ENCODE data around the gene LRCH4.

GRCh38 chr7:100544967-100545359, 41.0 kb downstream of the LRCH4 start:
- TF ChIP-seq, protein P1, sequence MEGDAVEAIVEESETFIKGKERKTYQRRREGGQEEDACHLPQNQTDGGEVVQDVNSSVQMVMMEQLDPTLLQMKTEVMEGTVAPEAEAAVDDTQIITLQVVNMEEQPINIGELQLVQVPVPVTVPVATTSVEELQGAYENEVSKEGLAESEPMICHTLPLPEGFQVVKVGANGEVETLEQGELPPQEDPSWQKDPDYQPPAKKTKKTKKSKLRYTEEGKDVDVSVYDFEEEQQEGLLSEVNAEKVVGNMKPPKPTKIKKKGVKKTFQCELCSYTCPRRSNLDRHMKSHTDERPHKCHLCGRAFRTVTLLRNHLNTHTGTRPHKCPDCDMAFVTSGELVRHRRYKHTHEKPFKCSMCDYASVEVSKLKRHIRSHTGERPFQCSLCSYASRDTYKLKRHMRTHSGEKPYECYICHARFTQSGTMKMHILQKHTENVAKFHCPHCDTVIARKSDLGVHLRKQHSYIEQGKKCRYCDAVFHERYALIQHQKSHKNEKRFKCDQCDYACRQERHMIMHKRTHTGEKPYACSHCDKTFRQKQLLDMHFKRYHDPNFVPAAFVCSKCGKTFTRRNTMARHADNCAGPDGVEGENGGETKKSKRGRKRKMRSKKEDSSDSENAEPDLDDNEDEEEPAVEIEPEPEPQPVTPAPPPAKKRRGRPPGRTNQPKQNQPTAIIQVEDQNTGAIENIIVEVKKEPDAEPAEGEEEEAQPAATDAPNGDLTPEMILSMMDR (IDR thresholded peaks at IDR 0.05): no peak
- peak in 1 of 2 donors; percentile 46 for TF ChIP-seq POLR2A (IDR thresholded peaks at IDR 0.05)

Measured in thyroid gland (tissue), 4 donors.